ENCODE results near the gene FGFR3.

Gene FGFR3

GRCh38 chr4:1762264-1763010 is 30.7 kb upstream of the FGFR3 start:
- Mint-ChIP-seq H3K4me3 (no peak overlapping the region), H3K36me3 (no peaks in the 10 kb centered on the region), H3K27ac (no peak overlapping the region), H3K9me3 (ENCODE audit: low read depth) (no peaks in the 10 kb centered on the region), H3K4me1 (ENCODE audit: low read depth) (no peaks in the 10 kb centered on the region), H3K27me3 (no peaks in the 10 kb centered on the region)

GRCh38 chr4:1763070-1763549 is 30.0 kb upstream of the FGFR3 start:
- H3K27ac Mint-ChIP-seq, result no peak overlapping the region
- H3K27me3 Mint-ChIP-seq, result peaks cover under 1% of the 10 kb centered on the region
- no peak overlapping the region for H3K4me3 Mint-ChIP-seq
- H3K36me3 Mint-ChIP-seq, result no peaks in the 10 kb centered on the region
- H3K4me1 Mint-ChIP-seq (ENCODE audit: low read depth), result no peaks in the 10 kb centered on the region
- H3K9me3 Mint-ChIP-seq (ENCODE audit: low read depth), result no peaks in the 10 kb centered on the region

GRCh38 chr4:1763550-1764080 is 29.5 kb upstream of the FGFR3 start:
- Mint-ChIP-seq H3K4me3 (no peak overlapping the region), H3K27me3 (peaks cover 4% of the 10 kb centered on the region), H3K27ac (no peak overlapping the region), H3K4me1 (ENCODE audit: low read depth) (no peaks in the 10 kb centered on the region), H3K9me3 (ENCODE audit: low read depth) (no peaks in the 10 kb centered on the region), H3K36me3 (no peaks in the 10 kb centered on the region)

- Mint-ChIP-seq H3K9me3 (ENCODE audit: low read depth) (no peaks in the 10 kb centered on the region), H3K4me1 (ENCODE audit: low read depth) (no peaks in the 10 kb centered on the region), H3K4me3 (no peak overlapping the region), H3K27me3 (peaks cover 5% of the 10 kb centered on the region), H3K27ac (no peak overlapping the region), H3K36me3 (no peaks in the 10 kb centered on the region)
Measured at GRCh38 chr4:1764670-1765069, 28.4 kb upstream of the FGFR3 start.

- Mint-ChIP-seq H3K36me3 (no peaks in the 10 kb centered on the region), H3K9me3 (ENCODE audit: low read depth) (no peaks in the 10 kb centered on the region), H3K4me3 (no peak overlapping the region), H3K27me3 (peaks cover 5% of the 10 kb centered on the region), H3K27ac (no peak overlapping the region), H3K4me1 (ENCODE audit: low read depth) (no peaks in the 10 kb centered on the region)
Measured at GRCh38 chr4:1765409-1766072, 27.6 kb upstream of the FGFR3 start.

GRCh38 chr4:1766106-1767060 is 26.7 kb upstream of the FGFR3 start:
- Mint-ChIP-seq H3K27me3 (peaks cover 5% of the 10 kb centered on the region), H3K36me3 (no peaks in the 10 kb centered on the region), H3K27ac (no peak overlapping the region), H3K9me3 (ENCODE audit: low read depth) (no peaks in the 10 kb centered on the region), H3K4me3 (no peak overlapping the region), H3K4me1 (ENCODE audit: low read depth) (no peaks in the 10 kb centered on the region)

- Mint-ChIP-seq H3K4me1 (ENCODE audit: low read depth) (no peaks in the 10 kb centered on the region), H3K27me3 (peaks cover 5% of the 10 kb centered on the region), H3K27ac (no peak overlapping the region), H3K9me3 (ENCODE audit: low read depth) (no peaks in the 10 kb centered on the region), H3K36me3 (no peaks in the 10 kb centered on the region), H3K4me3 (no peak overlapping the region)
Measured at GRCh38 chr4:1767061-1767769, 25.9 kb upstream of the FGFR3 start.

GRCh38 chr4:1767770-1768366 is 25.2 kb upstream of the FGFR3 start:
- H3K27me3 Mint-ChIP-seq, result peaks cover 5% of the 10 kb centered on the region
- no peaks in the 10 kb centered on the region for H3K36me3 Mint-ChIP-seq
- no peaks in the 10 kb centered on the region for H3K4me1 Mint-ChIP-seq (ENCODE audit: low read depth)
- H3K4me3 Mint-ChIP-seq, result peak overlapping the region; percentile 67
- H3K9me3 Mint-ChIP-seq (ENCODE audit: low read depth), result no peaks in the 10 kb centered on the region
- no peak overlapping the region for H3K27ac Mint-ChIP-seq

GRCh38 chr4:1768367-1769034 is 24.6 kb upstream of the FGFR3 start:
- H3K4me3 Mint-ChIP-seq, result peak overlapping the region; percentile 67
- H3K27ac Mint-ChIP-seq, result no peak overlapping the region
- no peaks in the 10 kb centered on the region for H3K9me3 Mint-ChIP-seq (ENCODE audit: low read depth)
- no peaks in the 10 kb centered on the region for H3K36me3 Mint-ChIP-seq
- peaks cover 5% of the 10 kb centered on the region for H3K27me3 Mint-ChIP-seq
- no peaks in the 10 kb centered on the region for H3K4me1 Mint-ChIP-seq (ENCODE audit: low read depth)

GRCh38 chr4:1769692-1770091 is 23.4 kb upstream of the FGFR3 start:
- Mint-ChIP-seq H3K27me3 (peaks cover 5% of the 10 kb centered on the region), H3K9me3 (ENCODE audit: low read depth) (no peaks in the 10 kb centered on the region), H3K4me3 (no peak overlapping the region), H3K36me3 (no peaks in the 10 kb centered on the region), H3K4me1 (ENCODE audit: low read depth) (no peaks in the 10 kb centered on the region), H3K27ac (no peak overlapping the region)

GRCh38 chr4:1770245-1770644 is 22.8 kb upstream of the FGFR3 start:
- H3K4me3 Mint-ChIP-seq, result no peak overlapping the region
- H3K4me1 Mint-ChIP-seq (ENCODE audit: low read depth), result no peaks in the 10 kb centered on the region
- H3K27me3 Mint-ChIP-seq, result peaks cover 5% of the 10 kb centered on the region
- H3K27ac Mint-ChIP-seq, result no peak overlapping the region
- H3K36me3 Mint-ChIP-seq, result no peaks in the 10 kb centered on the region
- H3K9me3 Mint-ChIP-seq (ENCODE audit: low read depth), result no peaks in the 10 kb centered on the region

- Mint-ChIP-seq H3K27ac (no peak overlapping the region), H3K9me3 (ENCODE audit: low read depth) (no peaks in the 10 kb centered on the region), H3K4me3 (no peak overlapping the region), H3K36me3 (no peaks in the 10 kb centered on the region), H3K27me3 (peaks cover 5% of the 10 kb centered on the region), H3K4me1 (ENCODE audit: low read depth) (no peaks in the 10 kb centered on the region)
Measured at GRCh38 chr4:1770791-1771231, 22.3 kb upstream of the FGFR3 start.

GRCh38 chr4:1771555-1772305 is 21.4 kb upstream of the FGFR3 start:
- peaks cover 5% of the 10 kb centered on the region for H3K27me3 Mint-ChIP-seq
- H3K27ac Mint-ChIP-seq, result no peak overlapping the region
- no peaks in the 10 kb centered on the region for H3K9me3 Mint-ChIP-seq (ENCODE audit: low read depth)
- no peaks in the 10 kb centered on the region for H3K4me1 Mint-ChIP-seq (ENCODE audit: low read depth)
- H3K4me3 Mint-ChIP-seq, result no peak overlapping the region
- H3K36me3 Mint-ChIP-seq, result no peaks in the 10 kb centered on the region

Data from activated naive CD8-positive, alpha-beta T cell (primary cell).